Testis (tissue), 3 donors: ENCODE results near the gene TACC2. TPM values are rescaled to one million over a fixed set of nuclear protein-coding genes. Genes with fewer than 3 reads are reported as not detected.

ENCODE experiments used
- DNase-seq: peaks from one replicate; pipeline ENCODE4 v3.0.0-alpha.2; 2019
- H3K27ac ChIP-seq, 2 donors: fragments of 200-600 bp; sonication (generic); one replicate each; pipeline ENCODE4 v1.5.1; 2019
- H3K27me3 ChIP-seq: fragments of 200-600 bp; sonication (generic); one replicate; pipeline ENCODE4 v1.5.1; 2019
- H3K36me3 ChIP-seq: fragments of 200-600 bp; sonication (generic); one replicate; pipeline ENCODE4 v1.5.1; 2017; ENCODE audit warnings: low read depth; ENCODE audit errors: missing control alignments
- H3K4me1 ChIP-seq: fragments of 200-600 bp; sonication (generic); one replicate; pipeline ENCODE4 v1.5.1; 2019
- H3K4me3 ChIP-seq, 2 donors: fragments of 200-600 bp; sonication (generic); one replicate each; pipeline ENCODE4 v1.5.1; 2017 to 2019
- H3K9me3 ChIP-seq: fragments of 200-600 bp; sonication (generic); one replicate; pipeline ENCODE4 v1.5.1; 2017
- CTCF ChIP-seq, 3 experiments: fragments of 450-650 bp in 2 of 3; fragments of 200-600 bp in 1 of 3; sonication (generic) in 1 of 3; IDR thresholded peaks; one replicate each; pipeline ENCODE4 v1.5.1; 2016 to 2019; ENCODE audit warnings: antibody characterized with exemption in 3 of 3, mild to moderate bottlenecking in 2 of 3, moderate library complexity in 1 of 3
- POLR2A ChIP-seq: fragments of 450-650 bp; IDR thresholded peaks from one replicate; pipeline ENCODE4 v1.6.1; 2017; ENCODE audit warnings: antibody characterized with exemption, mild to moderate bottlenecking, moderate library complexity
- WGBS, 2 donors: methylation state at CpG; one replicate each; pipeline ENCODE4 v1.1.5; 2018; 5-methylcytosine and 5-hydroxymethylcytosine counted together
- intact Hi-C: fragments of 100-400 bp; cut with DNase I; formaldehyde crosslinking; loops from one replicate; pipeline ENCODE4 v1.15.1; 2023; ENCODE audit warnings: low total_unique reads
- polyA plus RNA-seq: library from polyadenylated mRNA; stranded (reverse); fragments of 350-450 nt; fragmentation: Illumina TruSeq; extraction: RNeasy Lipid Tissue Mini Kit (QIAGEN cat#74804); gene quantifications from one replicate; pipeline ENCODE4 v1.2.3, GENCODE V29; 2014; ENCODE audit warnings: low read depth, low replicate concordance; ENCODE audit not compliant: insufficient read depth
- total RNA-seq, 2 donors: library from RNA; depleted of rRNA; stranded (reverse); fragments of >200 nt; gene quantifications; one replicate each; pipeline ENCODE4 v1.2.3, GENCODE V29; 2016

The TACC2 gene
- total and polyA plus RNA-seq, 3 donors from 2014 or later, result 18.0 to 24.2 (median 21.3) TPM

DNA sequence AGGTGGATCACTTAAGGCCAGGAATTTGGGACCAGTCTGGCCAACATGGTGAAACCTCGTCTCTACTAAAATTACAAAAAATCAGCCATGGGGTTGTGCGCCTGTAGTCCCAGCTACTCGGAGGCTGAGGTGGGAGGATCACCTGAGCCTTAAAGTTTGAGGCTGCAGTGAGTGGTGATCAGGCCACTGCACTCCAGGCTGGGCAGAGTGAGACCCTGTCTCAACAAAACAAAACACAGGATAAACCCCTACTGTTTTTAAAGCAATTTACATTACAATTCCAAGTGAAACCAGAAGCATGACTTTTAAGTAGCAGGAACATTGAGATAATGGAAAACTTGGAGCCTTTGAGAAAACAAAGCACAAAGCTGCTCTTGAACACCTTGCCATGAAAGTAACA lies 189.7 kb downstream of the TACC2 start:
- DNase-seq, result no peak
- WGBS, 2 donors, result 89 to 93% methylated on average over 3 of the region's 3 CpGs
- Histone ChIP-seq H3K36me3 (no peaks in the 10 kb centered on the region), H3K4me3 (no peak overlapping the region), H3K9me3 (no peaks in the 10 kb centered on the region), H3K27me3 (no peaks in the 10 kb centered on the region), H3K4me1 (no peaks in the 10 kb centered on the region), H3K27ac (no peak overlapping the region)
- TF ChIP-seq CTCF (IDR thresholded peaks at IDR 0.05), result no peak
- no peak for TF ChIP-seq POLR2A
- intact Hi-C loops, result no loop called here

GRCh38 chr10:122181041-122181732 lies 192.2 kb downstream of the TACC2 start:
- intact Hi-C loops, result no loop called here
- Histone ChIP-seq H3K4me1 (no peaks in the 10 kb centered on the region), H3K27me3 (no peaks in the 10 kb centered on the region), H3K36me3 (no peaks in the 10 kb centered on the region), H3K4me3 (no peak overlapping the region), H3K27ac (no peak overlapping the region), H3K9me3 (no peaks in the 10 kb centered on the region)
- no peak for DNase-seq
- TF ChIP-seq POLR2A, result no peak
- no peak for TF ChIP-seq CTCF (IDR thresholded peaks at IDR 0.05)
- 82 to 83% methylated on average over 5 of the region's 5 CpGs for WGBS, 2 donors

DNA sequence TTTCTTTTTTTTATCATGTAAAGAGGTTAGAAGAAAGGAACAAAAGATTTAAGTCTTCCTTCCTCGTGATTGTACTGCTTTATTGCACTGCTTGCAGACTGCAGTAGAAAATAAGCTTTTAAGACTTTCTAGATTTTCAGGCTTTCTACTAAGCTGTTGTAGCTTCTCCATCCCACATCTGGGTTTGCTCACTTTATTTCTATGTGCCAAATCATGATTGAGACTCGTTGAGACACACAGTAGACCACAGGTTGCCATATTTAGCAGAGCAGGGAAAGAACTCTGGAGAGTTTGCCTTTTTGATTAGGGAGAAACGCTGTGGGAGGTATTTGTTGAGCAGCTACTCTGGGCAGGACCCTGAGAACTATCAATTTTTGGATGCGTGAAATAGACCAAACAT lies 192.9 kb downstream of the TACC2 start:
- no peaks in the 10 kb centered on the region for H3K36me3 ChIP-seq
- WGBS, 2 donors, result 53 to 59% methylated on average over 4 of the region's 4 CpGs
- H3K9me3 ChIP-seq, result no peaks in the 10 kb centered on the region
- no peak overlapping the region for H3K4me3 ChIP-seq
- no peak for DNase-seq
- no peaks in the 10 kb centered on the region for H3K27me3 ChIP-seq
- intact Hi-C loops, result no loop called here
- TF ChIP-seq CTCF (IDR thresholded peaks at IDR 0.05) (no peak), POLR2A (no peak)
- no peaks in the 10 kb centered on the region for H3K4me1 ChIP-seq
- H3K27ac ChIP-seq, result no peak overlapping the region

DNA sequence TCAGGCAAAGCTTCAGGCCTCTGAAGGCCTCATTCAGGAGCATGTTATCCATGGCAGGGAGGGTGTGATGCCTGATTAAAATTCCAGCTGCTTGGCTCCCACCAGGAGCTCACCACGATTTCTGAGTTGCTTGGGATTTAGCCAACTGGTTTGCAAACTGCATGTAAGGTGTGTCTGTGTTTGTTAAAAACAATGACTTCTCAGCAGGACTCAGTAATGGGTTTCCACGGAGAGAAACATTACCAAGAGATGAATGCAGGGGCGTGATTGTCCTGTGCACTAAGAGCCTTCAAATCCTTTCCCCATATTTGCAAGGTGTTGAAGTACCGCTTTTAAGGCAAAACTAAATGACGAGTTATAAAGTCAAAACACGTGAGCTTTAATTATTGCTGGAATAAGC lies 193.3 kb downstream of the TACC2 start:
- DNase-seq, result no peak
- intact Hi-C loops, result no loop called here
- H3K27ac ChIP-seq, result no peak overlapping the region

More for the DNA sequence above, 193.3 kb downstream of the TACC2 start:
- TF ChIP-seq POLR2A (no peak), CTCF (IDR thresholded peaks at IDR 0.05) (no peak)
- 74 to 82% methylated on average over 6 of the region's 6 CpGs for WGBS, 2 donors
- H3K36me3 ChIP-seq, result no peaks in the 10 kb centered on the region
- H3K9me3 ChIP-seq, result no peaks in the 10 kb centered on the region
- H3K27me3 ChIP-seq, result no peaks in the 10 kb centered on the region
- H3K4me3 ChIP-seq, result no peak overlapping the region
- H3K4me1 ChIP-seq, result no peaks in the 10 kb centered on the region
